Endodermal cell (in vitro differentiated cells): ENCODE measurements around the gene KIT. TPM values are rescaled to one million over a fixed set of nuclear protein-coding genes. Genes with fewer than 3 reads are reported as not detected.

Experiments
- DNase-seq: peaks from one replicate; pipeline ENCODE4 v3.0.0-alpha.2; 2017
- H3K27ac ChIP-seq: 2 replicates; pipeline ENCODE4 v1.5.1; 2013; ENCODE audit warnings: mild to moderate bottlenecking, low read depth, low read length, moderate library complexity
- H3K27me3 ChIP-seq: 2 replicates; pipeline ENCODE4 v1.6.1; 2013; ENCODE audit warnings: mild to moderate bottlenecking, low read length, moderate library complexity; ENCODE audit not compliant: insufficient read depth, control insufficient read depth, poor library complexity, severe bottlenecking
- H3K36me3 ChIP-seq: 2 replicates; pipeline ENCODE4 v1.7.0; 2013; ENCODE audit warnings: mild to moderate bottlenecking, low read length, moderate library complexity; ENCODE audit not compliant: control insufficient read depth, insufficient read depth
- H3K4me1 ChIP-seq: one replicate; pipeline ENCODE4 v1.7.0; 2013; ENCODE audit warnings: low read length; ENCODE audit not compliant: control insufficient read depth, insufficient read depth
- H3K4me3 ChIP-seq: 2 replicates; pipeline ENCODE4 v1.5.1; 2013; ENCODE audit warnings: mild to moderate bottlenecking, low read length, moderate library complexity
- H3K9ac ChIP-seq: 2 replicates; pipeline ENCODE4 v1.6.1; 2013; ENCODE audit warnings: mild to moderate bottlenecking, low read length, moderate library complexity; ENCODE audit not compliant: poor library complexity, severe bottlenecking; ENCODE audit errors: extremely low read depth
- H3K9me3 ChIP-seq: 2 replicates; pipeline ENCODE4 v1.6.1; 2013; ENCODE audit warnings: mild to moderate bottlenecking, low read length, moderate library complexity; ENCODE audit not compliant: control insufficient read depth
- H3K27ac Mint-ChIP-seq: 2 replicates; pipeline ENCODE4 v1.8.0; 2020; ENCODE audit warnings: mixed read lengths
- H3K27me3 Mint-ChIP-seq: 2 replicates; pipeline ENCODE4 v1.8.0; 2021; ENCODE audit warnings: mild to moderate bottlenecking, mixed read lengths; ENCODE audit not compliant: insufficient read depth
- H3K36me3 Mint-ChIP-seq: 2 replicates; pipeline ENCODE4 v1.8.0; 2020; ENCODE audit warnings: low read depth, mixed read lengths
- H3K4me1 Mint-ChIP-seq: 2 replicates; pipeline ENCODE4 v1.8.0; 2020; ENCODE audit warnings: mixed read lengths
- H3K4me3 Mint-ChIP-seq: 2 replicates; pipeline ENCODE4 v1.8.0; 2020; ENCODE audit warnings: mild to moderate bottlenecking, moderate library complexity, mixed read lengths
- H3K9me3 Mint-ChIP-seq: 2 replicates; pipeline ENCODE4 v1.8.0; 2020; ENCODE audit warnings: mild to moderate bottlenecking, mixed read lengths
- CTCF ChIP-seq: fragments of 200-600 bp; sonication (generic); conservative IDR thresholded peaks from 2 replicates; pipeline ENCODE4 v1.5.0; 2021; ENCODE audit warnings: antibody characterized with exemption, mild to moderate bottlenecking
- WGBS, 2 experiments: methylation state at CpG; one replicate each; pipeline versions ENCODE4 v1.1.5 to v1.1.7; 2013; ENCODE audit warnings: missing lambda C conversion rate in 2 of 2, mixed read lengths in 1 of 2; ENCODE audit not compliant: insufficient coverage in 1 of 2, insufficient read length in 1 of 2; 5-methylcytosine and 5-hydroxymethylcytosine counted together
- total RNA-seq, 2 donors: library from RNA; stranded (reverse); fragmentation: NEBNext Ultra II Directional in 1 of 2; extraction: Animal tissue kit (Norgen Biotek cat#: 25700) in 1 of 2; gene quantifications; 2 replicates in 1 of 2; 3 replicates in 1 of 2; pipeline ENCODE4 v1.2.1, GENCODE V29; 2021

KIT gene
- total RNA-seq, 2 donors from 2014 or later: 135 to 167 TPM

GRCh38 chr4:54784161-54784671 is 126.5 kb downstream of the KIT start:
- Histone ChIP-seq H3K4me3 (no peak overlapping the region), H3K4me1 (no peaks in the 10 kb centered on the region), H3K27ac (no peak overlapping the region), H3K36me3 (no peaks in the 10 kb centered on the region), H3K9me3 (no peaks in the 10 kb centered on the region), H3K9ac (no peak overlapping the region), H3K27me3 (no peaks in the 10 kb centered on the region)
- no peak overlapping the region for H3K4me3 Mint-ChIP-seq
- DNase-seq: no peak
- 93% methylated on average over 14 of the region's 14 CpGs for WGBS, 2 experiments
- no peaks in the 10 kb centered on the region for H3K27me3 Mint-ChIP-seq
- H3K9me3 Mint-ChIP-seq: no peaks in the 10 kb centered on the region
- no peak overlapping the region for H3K27ac Mint-ChIP-seq
- H3K4me1 Mint-ChIP-seq: peaks cover 7% of the 10 kb centered on the region
- H3K36me3 Mint-ChIP-seq: no peaks in the 10 kb centered on the region
- no peak for TF ChIP-seq CTCF
